ES-I3 (cell line): Measurements from ENCODE around the gene GBA2.

ENCODE experiments used
- H3K36me3 ChIP-seq: 2 replicates; pipeline ENCODE4 v1.6.1; 2013; ENCODE audit warnings: mild to moderate bottlenecking, low read length, control low read depth, moderate library complexity; ENCODE audit not compliant: insufficient read depth
- H3K4me1 ChIP-seq: 2 replicates; pipeline ENCODE4 v1.6.1; 2013; ENCODE audit warnings: mild to moderate bottlenecking, control low read depth, low read length; ENCODE audit not compliant: insufficient read depth
- H3K9ac ChIP-seq: 2 replicates; pipeline ENCODE4 v1.6.1; 2013; ENCODE audit warnings: low read depth, mild to moderate bottlenecking, low read length, moderate library complexity
- H3K9me3 ChIP-seq: 2 replicates; pipeline ENCODE4 v1.6.1; 2013; ENCODE audit warnings: mild to moderate bottlenecking, low read length, moderate library complexity; ENCODE audit not compliant: control insufficient read depth, insufficient read depth

The GBA2 gene

DNA sequence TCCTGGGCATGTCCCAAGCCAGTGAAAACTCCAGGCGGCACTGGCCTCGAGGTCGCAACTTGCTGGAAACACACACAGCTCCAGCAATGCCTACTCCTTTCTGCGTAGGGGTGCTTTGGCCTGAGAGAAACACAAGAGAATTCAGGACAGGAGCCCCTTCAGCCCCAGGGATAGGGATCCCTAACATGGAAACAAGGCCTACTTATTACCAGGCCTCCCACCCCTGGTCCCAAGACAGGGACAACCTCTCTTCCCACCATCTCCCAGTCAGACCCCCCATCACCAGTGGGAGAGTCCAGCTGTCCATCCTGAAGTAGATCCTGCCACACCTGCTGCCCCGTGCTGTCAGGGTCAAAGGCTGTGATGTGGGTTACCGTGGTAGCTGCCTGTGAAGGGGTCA lies 8.8 kb downstream of the GBA2 start:
- no peaks in the 10 kb centered on the region for H3K4me1 ChIP-seq
- peaks cover 42% of the 10 kb centered on the region for H3K36me3 ChIP-seq
- H3K9me3 ChIP-seq, result no peaks in the 10 kb centered on the region
- no peak overlapping the region for H3K9ac ChIP-seq

DNA sequence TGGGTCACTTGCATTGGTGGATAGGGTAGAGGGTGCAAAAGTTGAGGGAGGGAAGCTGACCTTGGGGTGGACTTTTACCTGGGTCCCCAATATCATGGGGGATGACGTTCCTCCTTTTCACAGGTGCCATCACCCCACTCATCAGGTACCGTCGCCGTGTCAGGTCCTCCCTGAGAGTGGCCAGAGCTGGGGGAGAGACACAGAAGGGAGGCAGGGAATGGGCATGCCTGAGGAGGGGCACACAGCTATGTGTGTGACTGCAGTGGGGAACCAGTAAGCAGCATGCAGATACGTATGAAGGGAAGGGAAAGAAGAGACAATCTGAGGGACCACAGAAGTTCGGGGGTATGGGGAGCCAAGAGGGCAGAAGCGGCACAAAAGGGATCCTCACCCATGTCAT lies 10.1 kb downstream of the GBA2 start:
- H3K9ac ChIP-seq, result no peak overlapping the region
- H3K36me3 ChIP-seq, result peaks cover 41% of the 10 kb centered on the region
- H3K9me3 ChIP-seq, result no peaks in the 10 kb centered on the region
- H3K4me1 ChIP-seq, result no peaks in the 10 kb centered on the region

DNA sequence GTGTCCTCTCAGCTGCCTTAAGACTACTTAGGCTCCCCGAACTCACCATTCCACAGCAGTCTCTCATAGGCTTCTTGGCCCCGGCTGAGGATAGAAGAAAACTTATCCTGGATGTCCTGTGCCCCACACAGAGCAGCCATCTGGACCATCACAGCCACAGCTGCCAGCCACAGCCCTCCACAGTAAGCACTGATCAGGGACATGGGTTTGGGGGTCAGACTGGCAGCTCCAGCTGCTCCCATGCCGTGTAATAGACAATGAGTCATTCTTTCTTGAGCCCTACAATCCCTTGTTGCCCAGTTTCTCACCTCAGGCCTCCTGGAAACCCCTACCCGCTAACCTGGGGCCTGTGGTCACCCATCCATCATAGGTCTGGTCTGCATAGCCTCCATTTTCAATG lies 10.8 kb downstream of the GBA2 start:
- H3K4me1 ChIP-seq, result no peaks in the 10 kb centered on the region; the same call in 1 of the 2 replicates
- no peak overlapping the region for H3K9ac ChIP-seq
- no peaks in the 10 kb centered on the region for H3K9me3 ChIP-seq
- peaks cover 37% of the 10 kb centered on the region for H3K36me3 ChIP-seq

DNA sequence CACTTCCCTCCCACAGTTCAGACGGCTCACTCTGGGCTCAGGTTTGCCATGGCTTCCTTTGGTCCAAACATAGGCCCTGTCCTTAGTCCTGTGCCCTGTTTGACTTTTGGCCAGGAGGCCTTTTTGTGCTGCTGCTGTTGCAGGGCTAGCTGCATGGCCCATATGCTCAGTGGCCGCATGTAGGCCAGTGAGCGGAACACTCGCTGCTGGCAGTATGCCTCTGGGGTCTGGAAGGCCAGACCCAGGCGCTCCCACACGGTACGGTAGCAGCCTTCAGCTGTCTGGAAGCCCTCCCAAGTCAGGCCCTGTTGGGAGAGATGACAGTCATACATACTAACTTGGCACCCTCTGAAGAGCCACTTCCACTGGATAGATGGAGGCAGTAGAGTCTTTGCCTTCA lies 11.9 kb downstream of the GBA2 start:
- Histone ChIP-seq H3K36me3 (peaks cover 32% of the 10 kb centered on the region), H3K4me1 (no peaks in the 10 kb centered on the region; the same call in 1 of the 2 replicates), H3K9ac (no peak overlapping the region), H3K9me3 (no peaks in the 10 kb centered on the region)

DNA sequence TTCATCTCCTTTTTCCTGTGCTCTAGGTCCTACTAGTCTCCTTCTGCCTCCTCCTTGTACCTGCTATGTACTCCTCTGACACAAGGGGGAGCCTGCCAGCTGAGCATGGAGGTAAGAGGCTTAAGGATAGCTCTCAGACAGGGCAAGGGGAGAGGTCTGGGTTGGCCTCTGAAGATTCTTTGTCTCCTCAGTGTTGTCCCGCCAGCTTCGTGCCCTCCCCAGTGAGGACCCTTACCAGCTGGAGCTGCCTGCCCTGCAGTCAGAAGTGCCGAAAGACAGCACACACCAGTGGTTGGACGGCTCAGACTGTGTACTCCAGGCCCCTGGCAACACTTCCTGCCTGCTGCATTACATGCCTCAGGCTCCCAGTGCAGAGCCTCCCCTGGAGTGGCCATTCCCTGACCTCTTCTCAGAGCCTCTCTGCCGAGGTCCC lies 12.8 kb downstream of the GBA2 start:
- peaks cover 29% of the 10 kb centered on the region for H3K36me3 ChIP-seq
- H3K4me1 ChIP-seq, result no peaks in the 10 kb centered on the region; the same call in 1 of the 2 replicates
- H3K9ac ChIP-seq, result no peak overlapping the region
- H3K9me3 ChIP-seq, result no peaks in the 10 kb centered on the region

DNA sequence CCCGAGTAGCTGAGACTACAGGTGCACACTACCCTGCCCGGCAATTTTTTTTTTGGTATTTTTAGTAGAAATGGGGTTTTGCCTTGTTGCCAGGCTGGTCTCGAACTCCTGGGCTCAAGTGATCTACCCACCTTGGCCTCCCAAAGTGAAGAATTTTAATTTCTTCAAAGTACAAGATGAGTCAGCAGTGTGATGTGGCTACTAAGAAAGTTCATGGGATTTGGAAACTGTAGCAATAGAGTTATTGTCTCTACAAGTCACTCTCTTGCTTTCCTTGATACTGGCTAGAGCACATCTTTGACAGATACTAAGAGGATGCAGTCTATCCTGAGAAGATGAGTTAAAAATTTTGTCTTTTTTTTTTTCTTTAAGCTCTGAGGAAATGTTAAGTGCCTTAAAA lies 14.9 kb downstream of the GBA2 start:
- Histone ChIP-seq H3K36me3 (peaks cover 20% of the 10 kb centered on the region), H3K9me3 (no peaks in the 10 kb centered on the region), H3K9ac (no peak overlapping the region), H3K4me1 (peaks cover 16% of the 10 kb centered on the region)

DNA sequence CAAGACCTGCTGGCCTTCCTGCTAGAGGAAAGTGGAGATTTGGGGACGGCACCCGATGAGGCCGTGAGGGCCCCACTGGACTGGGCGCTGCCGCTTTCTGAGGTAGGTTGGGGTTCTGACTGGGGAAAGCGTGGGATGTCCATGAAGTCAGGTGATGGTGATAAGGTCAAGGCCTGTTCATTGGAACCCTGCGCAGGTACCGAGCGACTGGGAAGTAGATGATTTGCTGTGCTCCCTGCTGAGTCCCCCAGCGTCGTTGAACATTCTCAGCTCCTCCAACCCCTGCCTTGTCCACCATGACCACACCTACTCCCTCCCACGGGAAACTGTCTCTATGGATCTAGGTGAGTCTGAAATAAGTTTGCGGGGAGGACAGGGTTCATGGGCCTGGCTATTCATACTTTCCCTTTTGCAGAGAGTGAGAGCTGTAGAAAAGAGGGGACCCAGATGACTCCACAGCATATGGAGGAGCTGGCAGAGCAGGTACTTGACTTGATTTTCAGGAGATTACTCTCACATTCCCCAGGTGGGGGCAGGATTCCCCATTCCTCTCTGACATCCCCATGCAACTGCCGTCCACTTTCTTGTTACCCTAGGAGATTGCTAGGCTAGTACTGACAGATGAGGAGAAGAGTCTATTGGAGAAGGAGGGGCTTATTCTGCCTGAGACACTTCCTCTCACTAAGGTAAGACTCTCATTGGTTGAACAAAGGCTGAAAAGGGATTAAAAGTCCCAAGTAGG lies 16.1 kb downstream of the GBA2 start:
- H3K4me1 ChIP-seq, result peaks cover 24% of the 10 kb centered on the region
- H3K9ac ChIP-seq, result peak overlapping the region; percentile 72
- H3K36me3 ChIP-seq, result peaks cover 15% of the 10 kb centered on the region
- H3K9me3 ChIP-seq, result no peaks in the 10 kb centered on the region

DNA sequence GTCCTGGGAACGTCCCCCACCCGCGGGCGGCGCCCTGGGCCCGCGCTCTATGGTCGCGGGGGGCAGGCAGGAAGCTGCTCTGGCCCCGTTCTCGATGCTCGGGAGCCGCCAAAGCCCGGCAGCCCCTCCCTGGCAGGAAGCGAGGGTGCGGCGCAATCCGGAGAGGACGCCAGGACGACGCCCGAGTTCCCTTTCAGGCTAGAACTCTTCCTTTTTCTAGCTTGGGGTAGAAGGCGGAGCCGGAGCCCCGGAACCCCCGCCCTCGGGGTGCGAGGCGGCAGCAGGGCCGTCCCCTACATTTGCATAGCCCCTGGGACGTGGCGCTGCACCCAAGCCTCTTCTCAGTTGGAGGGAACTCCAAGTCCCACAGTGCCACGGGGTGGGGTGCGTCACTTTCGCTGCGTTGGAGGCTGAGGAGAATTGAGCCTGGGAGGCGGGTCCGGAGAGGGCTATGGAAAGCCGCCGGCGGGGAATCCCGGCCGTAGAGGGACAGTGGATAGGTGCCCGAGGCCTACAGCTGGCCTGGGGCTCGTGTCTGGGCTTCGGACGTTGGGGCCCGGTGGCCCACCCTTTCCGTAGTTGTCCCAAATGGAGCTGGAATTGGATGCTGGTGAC lies 16.7 kb downstream of the GBA2 start, which contains the start of the genes CREB3 and TLN1:
TSS of gene CREB3 (plus strand) at position 482 of the 615 bp plus-strand sequence. CDS start at position 589, 107 bp downstream.
TSS of gene TLN1 (minus strand) at position 11 of the 615 bp plus-strand sequence. CDS start 6,501 bp downstream, outside the sequence.
- H3K4me1 ChIP-seq, result peaks cover 28% of the 10 kb centered on the region

DNA sequence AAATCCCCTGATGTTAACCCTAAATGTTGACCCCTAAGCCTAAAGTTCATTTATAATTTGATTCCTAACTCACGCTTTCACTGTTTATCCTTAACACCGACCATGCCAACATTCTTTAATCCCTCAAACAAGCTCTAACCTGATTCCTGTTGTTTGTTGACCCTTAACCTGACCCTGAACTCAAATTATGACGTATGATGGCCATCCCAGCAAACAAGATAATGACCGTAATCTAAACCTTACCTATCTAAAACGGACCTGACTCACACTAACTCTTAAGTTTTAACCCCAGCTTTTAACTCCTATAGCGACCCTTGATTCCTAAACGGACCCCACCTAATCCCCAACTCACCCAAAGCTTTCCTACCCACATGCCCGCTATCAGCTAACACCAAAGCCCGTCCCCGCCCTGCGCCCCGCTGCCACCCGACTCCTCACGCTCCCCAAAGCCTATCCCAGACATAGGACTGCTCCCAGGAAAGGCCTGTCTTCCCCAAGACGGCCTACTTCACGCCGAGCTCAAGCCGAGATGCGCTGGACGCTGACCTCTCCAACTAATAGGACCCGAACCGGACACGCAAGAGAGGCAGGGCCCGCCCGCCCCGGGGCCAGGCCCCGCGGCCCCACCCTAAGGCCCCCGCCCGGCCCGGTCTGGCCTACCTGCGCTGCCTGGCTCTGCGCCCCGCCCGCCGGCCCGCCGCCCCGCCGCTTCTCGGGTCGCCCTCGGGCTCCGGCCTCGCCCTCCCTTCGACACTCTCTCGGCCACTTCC lies 17.4 kb downstream of the GBA2 start:
- Histone ChIP-seq H3K9me3 (no peaks in the 10 kb centered on the region), H3K9ac (peak overlapping the region; percentile 72), H3K4me1 (peaks cover 35% of the 10 kb centered on the region), H3K36me3 (peaks cover 9% of the 10 kb centered on the region; the same call in 1 of the 2 replicates)

More for the DNA sequence above, 16.7 kb downstream of the GBA2 start, which contains the start of the genes CREB3 and TLN1:
- Histone ChIP-seq H3K9me3 (no peaks in the 10 kb centered on the region), H3K36me3 (peaks cover 11% of the 10 kb centered on the region), H3K9ac (peak within 1 kb of the TSS; percentile 72)

DNA sequence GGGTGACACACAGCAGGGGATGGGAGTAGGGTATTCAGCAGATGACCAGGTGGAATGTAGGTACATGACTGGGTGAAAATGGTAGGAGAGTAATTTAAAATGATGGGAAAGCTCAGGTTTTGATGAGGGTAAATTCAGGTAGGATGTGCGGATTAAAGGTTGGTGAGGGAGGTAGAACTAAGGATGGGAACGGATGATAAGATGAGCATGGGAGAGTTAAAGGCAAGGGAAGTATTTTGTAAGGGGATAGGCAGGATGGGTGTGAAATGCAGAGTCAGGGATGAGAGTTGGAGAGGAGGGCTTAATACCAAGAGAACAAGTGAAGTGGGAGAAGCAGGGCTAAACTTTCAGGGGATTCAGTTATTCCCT lies 18.6 kb downstream of the GBA2 start:
- Histone ChIP-seq H3K36me3 (peaks cover 4% of the 10 kb centered on the region; the same call in 1 of the 2 replicates), H3K9me3 (no peaks in the 10 kb centered on the region), H3K4me1 (peaks cover 40% of the 10 kb centered on the region), H3K9ac (peak overlapping the region; percentile 72; the same call in 1 of the 2 replicates)

DNA sequence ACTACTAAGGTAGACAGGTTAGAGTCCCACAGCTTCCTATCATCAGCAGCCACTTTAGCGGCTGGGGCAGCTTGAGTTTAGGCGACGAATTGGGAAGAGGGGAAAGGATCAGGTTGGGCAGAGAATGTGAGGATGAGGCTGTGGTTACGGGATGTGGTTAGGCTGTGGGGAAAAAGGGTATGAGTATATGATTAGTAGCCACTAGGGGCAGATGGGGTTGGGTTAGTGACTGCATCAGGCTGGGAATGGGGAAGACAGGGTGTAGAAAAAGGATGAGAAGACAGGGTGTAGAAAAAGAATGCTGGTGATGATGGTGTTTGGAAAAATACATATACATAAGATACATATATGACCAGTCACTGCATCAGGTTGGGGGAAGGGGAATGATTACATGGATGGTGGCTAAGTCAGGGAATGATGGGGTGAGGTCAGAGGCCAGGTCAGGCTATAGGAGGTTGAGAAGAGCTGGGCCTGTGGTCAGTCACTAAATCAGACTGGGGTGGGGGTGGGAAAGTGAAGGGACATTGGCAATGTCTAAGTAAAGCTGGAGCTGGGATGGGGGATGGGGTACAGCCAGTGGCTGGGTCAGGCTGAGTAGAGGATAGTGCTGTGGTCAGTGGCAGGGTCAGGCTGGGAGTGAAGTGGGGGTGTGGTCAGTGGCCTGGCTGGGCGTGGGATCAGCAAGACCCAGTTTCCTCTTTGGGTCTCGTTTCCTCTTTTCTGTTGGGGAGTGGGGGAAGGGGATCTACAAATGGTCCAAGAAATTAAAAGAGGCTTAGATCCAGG lies 19.1 kb downstream of the GBA2 start:
- H3K9ac ChIP-seq, result no peak overlapping the region; the same call in 1 of the 2 replicates
- H3K4me1 ChIP-seq, result peaks cover 40% of the 10 kb centered on the region
- H3K36me3 ChIP-seq, result peaks cover under 1% of the 10 kb centered on the region; the same call in 1 of the 2 replicates
- no peaks in the 10 kb centered on the region for H3K9me3 ChIP-seq

DNA sequence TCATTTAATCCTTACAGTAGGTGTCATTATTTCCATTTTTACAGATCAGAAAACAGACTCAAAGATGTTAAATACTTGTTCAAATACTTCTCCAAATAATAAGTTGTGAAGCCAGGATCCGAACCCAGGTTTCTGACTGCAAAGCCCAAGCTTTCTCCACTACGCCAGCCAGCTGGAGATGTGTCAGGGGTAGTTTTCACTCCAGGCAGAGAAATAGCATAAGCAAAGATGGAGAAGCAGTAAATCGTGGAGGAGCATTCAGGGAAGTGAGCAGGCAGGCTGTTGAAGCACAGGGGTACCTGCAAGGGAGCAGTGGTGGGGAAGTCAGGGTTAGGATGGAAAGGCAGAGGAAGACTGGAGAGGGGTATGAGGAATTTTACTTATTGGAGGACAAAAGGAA lies 19.9 kb downstream of the GBA2 start:
- peaks cover 7% of the 10 kb centered on the region; the same call in 1 of the 2 replicates for H3K36me3 ChIP-seq
- peaks cover 40% of the 10 kb centered on the region for H3K4me1 ChIP-seq
- no peaks in the 10 kb centered on the region for H3K9me3 ChIP-seq
- H3K9ac ChIP-seq, result no peak overlapping the region; the same call in 1 of the 2 replicates

DNA sequence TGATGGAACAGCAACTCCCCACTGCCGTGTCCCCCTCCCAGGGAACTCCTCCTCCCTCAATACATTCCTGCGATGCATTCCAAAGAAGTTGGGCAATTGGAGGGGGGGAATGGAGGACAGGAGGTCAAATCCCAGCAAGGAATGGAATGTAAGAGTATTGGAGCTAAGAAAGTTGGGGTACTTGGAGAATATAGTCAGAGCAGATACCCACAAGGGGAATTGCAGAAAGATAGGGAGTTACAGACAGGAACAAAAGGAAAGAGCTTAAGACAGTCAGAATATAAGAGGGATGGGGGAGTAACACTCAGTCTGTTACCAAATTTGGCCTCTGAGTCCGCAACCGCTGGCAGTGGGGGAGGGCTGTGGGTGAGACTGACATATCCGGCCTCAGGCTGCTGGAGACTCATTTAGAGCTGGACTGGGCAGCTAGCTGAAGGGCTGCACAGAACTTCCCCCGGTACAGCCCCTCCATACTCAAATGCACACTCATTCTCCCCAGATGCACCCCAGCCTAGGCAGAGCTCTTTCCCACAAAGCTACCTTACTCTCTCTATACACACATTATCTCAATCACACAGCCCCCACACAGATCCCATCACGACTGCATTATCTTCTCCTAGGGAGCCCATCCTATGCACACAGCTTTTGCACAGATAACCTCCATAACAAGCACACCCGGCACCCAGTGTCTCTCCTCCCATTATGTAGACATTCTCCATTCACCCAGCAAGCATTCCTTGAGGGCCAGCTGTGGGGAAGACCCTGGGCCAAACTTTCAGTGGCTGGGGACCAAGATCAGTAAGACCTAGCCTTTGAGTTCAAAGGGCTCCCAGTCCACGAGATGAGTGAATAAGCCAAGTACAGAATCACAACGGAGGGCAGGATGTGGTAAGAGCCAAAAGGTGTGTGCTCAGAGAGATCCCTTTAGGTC lies 20.7 kb downstream of the GBA2 start:
- peaks cover 40% of the 10 kb centered on the region for H3K4me1 ChIP-seq
- H3K9me3 ChIP-seq, result no peaks in the 10 kb centered on the region
- H3K36me3 ChIP-seq, result peaks cover 11% of the 10 kb centered on the region; the same call in 1 of the 2 replicates
- H3K9ac ChIP-seq, result peak overlapping the region; percentile 42; the same call in 1 of the 2 replicates
